Measurements from ENCODE around the gene TTC9B. TPM values are rescaled to one million over a fixed set of nuclear protein-coding genes. Genes with fewer than 3 reads are reported as not detected.
A peak's percentile ranks its signal among the peaks of the same experiment; 100 is the strongest.

The TTC9B gene
- total RNA-seq, 1 experiment from 2014 or later = not detected

DNA sequence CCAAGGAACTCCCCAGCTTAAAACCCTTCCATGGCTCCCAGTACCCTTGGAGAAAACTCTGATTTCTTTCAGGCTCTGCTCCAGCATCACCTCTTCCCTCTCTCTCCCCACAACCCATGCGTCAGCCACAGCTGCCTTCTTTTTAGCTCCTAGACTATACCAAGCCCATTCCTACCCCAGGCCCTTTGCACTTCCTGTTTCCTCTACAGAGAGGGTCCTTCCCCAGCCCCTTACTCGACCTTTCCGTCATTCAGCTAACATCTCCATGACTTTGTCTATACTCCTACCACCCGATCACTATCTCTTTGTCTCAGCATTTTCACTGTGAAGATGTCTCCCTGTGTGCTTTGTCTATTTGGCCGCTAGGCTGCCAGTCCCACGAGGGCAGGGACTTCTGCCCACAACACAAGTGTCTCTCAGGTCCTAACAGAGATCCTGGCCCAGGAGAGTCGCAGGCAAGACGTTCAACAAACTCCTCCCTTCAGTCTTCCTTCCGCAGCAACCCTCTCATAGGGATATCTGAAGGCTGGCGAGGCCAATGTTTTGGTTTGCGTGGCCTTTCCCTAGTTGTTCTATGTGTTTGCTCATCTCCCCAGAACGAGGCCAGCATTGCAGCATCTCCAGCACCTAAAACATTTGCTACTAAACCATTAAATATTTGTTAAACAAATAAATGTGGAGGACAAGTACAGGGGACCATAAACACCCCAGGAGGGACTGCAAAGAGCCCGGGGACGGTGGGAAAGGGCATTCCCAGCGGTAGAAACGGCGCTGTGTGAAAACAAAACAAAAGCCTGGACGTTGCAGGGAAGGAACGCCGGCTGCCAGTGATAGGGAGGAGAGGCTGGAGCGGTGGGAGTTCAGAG, 7.5 kb upstream of the TTC9B start:
- peak overlapping the region; percentile 59 for H3K4me3 Mint-ChIP-seq

DNA sequence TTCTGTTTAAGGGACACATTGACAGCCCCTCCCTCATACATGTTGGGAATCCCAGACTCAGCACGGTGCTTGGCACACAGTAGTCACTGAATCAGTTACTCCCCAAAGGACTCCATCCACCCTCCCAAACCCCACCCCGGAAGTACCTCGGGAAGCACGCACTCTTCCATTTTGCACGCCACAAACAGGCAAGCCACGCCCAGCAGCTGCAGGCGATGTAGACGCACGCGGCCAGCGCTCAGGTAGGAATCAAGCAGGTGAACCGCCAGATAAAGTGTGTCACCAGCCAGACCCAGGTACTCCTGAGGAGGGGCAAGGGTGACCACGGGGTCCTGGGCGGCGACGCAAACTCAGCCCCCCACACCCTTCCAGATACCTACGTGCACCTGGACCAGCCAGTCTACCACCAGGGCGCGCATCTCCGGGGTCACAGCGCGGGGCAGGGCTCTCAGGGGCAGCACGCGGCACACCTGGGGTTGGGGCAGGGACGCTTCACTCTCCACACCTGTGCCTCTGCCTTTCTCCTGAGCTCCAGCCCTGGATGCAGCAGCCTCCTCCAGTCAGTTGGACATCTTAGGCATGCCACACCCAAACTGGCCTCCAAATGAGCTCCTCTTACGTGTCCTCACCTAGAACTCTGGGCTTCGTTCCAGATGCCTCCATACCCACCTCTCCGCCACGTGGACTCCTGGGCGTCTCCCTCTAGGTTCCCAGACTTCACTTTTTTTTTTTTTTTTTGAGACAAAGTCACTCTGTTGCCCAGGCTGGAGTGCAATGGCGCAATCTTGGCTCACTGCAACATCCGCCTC, 6.4 kb upstream of the TTC9B start:
- Mint-ChIP-seq H3K36me3 (peaks cover 3% of the 10 kb centered on the region; the same call in 1 of the 2 replicates), H3K9me3 (peaks cover 5% of the 10 kb centered on the region), H3K4me3 (no peak overlapping the region), H3K27me3 (ENCODE audit: low read depth) (peaks cover 60% of the 10 kb centered on the region), H3K4me1 (peaks cover 17% of the 10 kb centered on the region), H3K27ac (no peak overlapping the region)
- no peak for ATAC-seq
- POLR2A ChIA-PET = no interaction called here
- no peak for DNase-seq (ENCODE audit: low spot score)
- CTCF ChIA-PET = interaction anchor here (1.1 to 3.5 kb wide), 3 partner anchors 7 to 81 kb away, joined by 3 to 17 read pairs (median 6); partner anchors contain the start of gene TTC9B
- TF ChIP-seq GRHL2 (CRISPR knock-in tag; IDR thresholded peaks at IDR 0.05; ENCODE audit: insufficient replicate concordance, severe bottlenecking) = no peak
- TF ChIP-seq USF2 (CRISPR knock-in tag; IDR thresholded peaks at IDR 0.05) = no peak
- no peak for TF ChIP-seq NFYB (CRISPR knock-in tag; conservative IDR thresholded peaks at IDR 0.05; ENCODE audit: low read depth)
- TF ChIP-seq ZNF317 (CRISPR knock-in tag; IDR thresholded peaks at IDR 0.05; ENCODE audit: borderline replicate concordance, low read depth) = no peak
- TF ChIP-seq, protein P1, sequence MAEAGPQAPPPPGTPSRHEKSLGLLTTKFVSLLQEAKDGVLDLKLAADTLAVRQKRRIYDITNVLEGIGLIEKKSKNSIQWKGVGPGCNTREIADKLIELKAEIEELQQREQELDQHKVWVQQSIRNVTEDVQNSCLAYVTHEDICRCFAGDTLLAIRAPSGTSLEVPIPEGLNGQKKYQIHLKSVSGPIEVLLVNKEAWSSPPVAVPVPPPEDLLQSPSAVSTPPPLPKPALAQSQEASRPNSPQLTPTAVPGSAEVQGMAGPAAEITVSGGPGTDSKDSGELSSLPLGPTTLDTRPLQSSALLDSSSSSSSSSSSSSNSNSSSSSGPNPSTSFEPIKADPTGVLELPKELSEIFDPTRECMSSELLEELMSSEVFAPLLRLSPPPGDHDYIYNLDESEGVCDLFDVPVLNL (CRISPR knock-in tag; IDR thresholded peaks at IDR 0.05; ENCODE audit: borderline replicate concordance, low read depth) = no peak
- no peak for TF ChIP-seq ZBTB21 (CRISPR knock-in tag; IDR thresholded peaks at IDR 0.05; ENCODE audit: borderline replicate concordance)
- no peak for TF ChIP-seq E2F5 (CRISPR knock-in tag; IDR thresholded peaks at IDR 0.05)
- no peak for TF ChIP-seq GABPB1 (CRISPR knock-in tag; IDR thresholded peaks at IDR 0.05)
- TF ChIP-seq FOXK1 (CRISPR knock-in tag; IDR thresholded peaks at IDR 0.05) = no peak
- no peak for TF ChIP-seq RELA (CRISPR knock-in tag; IDR thresholded peaks at IDR 0.05; ENCODE audit: borderline replicate concordance)
- TF ChIP-seq ZNF423 (CRISPR knock-in tag; IDR thresholded peaks at IDR 0.05) = no peak

More for the DNA sequence above, 7.5 kb upstream of the TTC9B start:
- Mint-ChIP-seq H3K9me3 (peaks cover 5% of the 10 kb centered on the region), H3K36me3 (peaks cover 3% of the 10 kb centered on the region; the same call in 1 of the 2 replicates), H3K4me1 (peaks cover 25% of the 10 kb centered on the region), H3K27me3 (ENCODE audit: low read depth) (peaks cover 49% of the 10 kb centered on the region), H3K27ac (no peak overlapping the region)
- TF ChIP-seq, protein P2, sequence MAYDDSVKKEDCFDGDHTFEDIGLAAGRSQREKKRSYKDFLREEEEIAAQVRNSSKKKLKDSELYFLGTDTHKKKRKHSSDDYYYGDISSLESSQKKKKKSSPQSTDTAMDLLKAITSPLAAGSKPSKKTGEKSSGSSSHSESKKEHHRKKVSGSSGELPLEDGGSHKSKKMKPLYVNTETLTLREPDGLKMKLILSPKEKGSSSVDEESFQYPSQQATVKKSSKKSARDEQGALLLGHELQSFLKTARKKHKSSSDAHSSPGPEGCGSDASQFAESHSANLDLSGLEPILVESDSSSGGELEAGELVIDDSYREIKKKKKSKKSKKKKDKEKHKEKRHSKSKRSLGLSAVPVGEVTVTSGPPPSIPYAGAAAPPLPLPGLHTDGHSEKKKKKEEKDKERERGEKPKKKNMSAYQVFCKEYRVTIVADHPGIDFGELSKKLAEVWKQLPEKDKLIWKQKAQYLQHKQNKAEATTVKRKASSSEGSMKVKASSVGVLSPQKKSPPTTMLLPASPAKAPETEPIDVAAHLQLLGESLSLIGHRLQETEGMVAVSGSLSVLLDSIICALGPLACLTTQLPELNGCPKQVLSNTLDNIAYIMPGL (CRISPR knock-in tag; IDR thresholded peaks at IDR 0.05) = no peak
- no peak for TF ChIP-seq NR1H2 (CRISPR knock-in tag; IDR thresholded peaks at IDR 0.05)
- no peak for ATAC-seq
- DNase-seq (ENCODE audit: low spot score) = no peak
- POLR2A ChIA-PET = no interaction called here
- CTCF ChIA-PET = interaction anchor here (0.6 to 3.5 kb wide), 4 partner anchors 8 to 128 kb away, joined by 3 to 17 read pairs (median 4); partner anchors contain the start of gene TTC9B
